Esophagus squamous epithelium (tissue), 5 donors: Measurements from ENCODE around the gene SPAST. TPM values are rescaled to one million over a fixed set of nuclear protein-coding genes. Genes with fewer than 3 reads are reported as not detected.
"Not testable (repeated sequence)": the region's sequence is repeated elsewhere in the genome, so short reads cannot be mapped to it uniquely, and the experiment has no call there.

Experiments used
- DNase-seq: peaks from one replicate; lab custom pipeline; 2025; lab: John Stamatoyannopoulos, UW
- H3K27ac ChIP-seq, 4 donors: fragments of 200-600 bp; sonication (generic); one replicate each; pipeline ENCODE4 v1.5.1; 2016 to 2019; ENCODE audit warnings: mild to moderate bottlenecking in 1 of 4
- H3K27me3 ChIP-seq, 4 donors: fragments of 200-600 bp; sonication (generic); 1 replicate in 3 of 4; 2 replicates in 1 of 4; pipeline versions ENCODE4 v1.5.1 to v1.6.0; 2017 to 2021; ENCODE audit warnings: antibody characterized with exemption in 1 of 4
- H3K36me3 ChIP-seq, 3 donors: fragments of 200-600 bp; sonication (generic); one replicate each; pipeline ENCODE4 v1.5.1; 2016 to 2019
- H3K4me1 ChIP-seq, 3 donors: fragments of 200-600 bp; sonication (generic); one replicate each; pipeline ENCODE4 v1.5.1; 2017 to 2019
- H3K4me3 ChIP-seq, 4 donors: fragments of 200-600 bp; sonication (generic); 1 replicate in 3 of 4; 2 replicates in 1 of 4; pipeline ENCODE4 v1.5.1; 2016 to 2019; ENCODE audit warnings: mild to moderate bottlenecking in 2 of 4, moderate library complexity in 1 of 4
- H3K9me3 ChIP-seq, 3 donors: fragments of 200-600 bp; sonication (generic); one replicate each; pipeline ENCODE4 v1.5.1; 2016 to 2019
- CTCF ChIP-seq, 6 experiments: fragments of 450-650 bp in 4 of 6; fragments of 200-600 bp in 2 of 6; sonication (generic) in 2 of 6; IDR thresholded peaks; one replicate each; pipeline ENCODE4 v1.5.1; 2016 to 2019; ENCODE audit warnings: antibody characterized with exemption in 6 of 6, mild to moderate bottlenecking in 4 of 6, moderate library complexity in 4 of 6
- POLR2A ChIP-seq, 4 donors: fragments of 450-650 bp; IDR thresholded peaks; one replicate each; pipeline ENCODE4 v1.6.1; 2017; ENCODE audit warnings: antibody characterized with exemption in 4 of 4, mild to moderate bottlenecking in 4 of 4, moderate library complexity in 3 of 4
- WGBS, 2 donors: methylation state at CpG; one replicate each; pipeline ENCODE4 v1.1.5; 2018; 5-methylcytosine and 5-hydroxymethylcytosine counted together
- intact Hi-C: fragments of 100-400 bp; cut with DNase I; formaldehyde crosslinking; loops from one replicate; pipeline ENCODE4 v1.15.0; 2022
- total RNA-seq, 4 donors: library from RNA; depleted of rRNA; stranded (reverse); fragments of >200 nt; gene quantifications; one replicate each; pipeline ENCODE4 v1.1.0, GENCODE V29; 2016
- donor health status: DM: yes; HTN: yes; CAD: no.

The SPAST gene
- total RNA-seq, 4 donors from 2014 or later = 13.1 to 19.4 (median 14.4) TPM

GRCh38 chr2:32161296-32161695 lies 97.9 kb downstream of the SPAST start:
- no peaks in the 10 kb centered on the region for H3K27me3 ChIP-seq
- no peak for DNase-seq
- peaks cover 0 to 3% (median 0%) of the 10 kb centered on the region in 3 donors for H3K36me3 ChIP-seq
- 51 to 67% methylated on average over 2 of the region's 2 CpGs for WGBS, 2 donors
- no peaks in the 10 kb centered on the region for H3K9me3 ChIP-seq
- intact Hi-C loops = no loop called here
- H3K4me3 ChIP-seq = no peak overlapping the region
- H3K4me1 ChIP-seq = peaks cover 0 to 15% (median 1%) of the 10 kb centered on the region in 3 donors
- H3K27ac ChIP-seq = no peak overlapping the region
- TF ChIP-seq POLR2A (IDR thresholded peaks at IDR 0.05) (no peak), CTCF (IDR thresholded peaks at IDR 0.05) (no peak)

GRCh38 chr2:32164254-32164653 lies 100.9 kb downstream of the SPAST start:
- H3K36me3 ChIP-seq, H3K27me3 ChIP-seq, H3K4me3 ChIP-seq, H3K27ac ChIP-seq, DNase-seq, H3K9me3 ChIP-seq, intact Hi-C loops: not testable (repeated sequence)
- WGBS, 2 donors = 80 to 86% methylated on average over 10 of the region's 10 CpGs
- H3K4me1 ChIP-seq = peaks cover 0 to 36% (median 7%) of the 10 kb centered on the region in 3 donors

- H3K27me3 ChIP-seq, DNase-seq, H3K36me3 ChIP-seq, H3K9me3 ChIP-seq, intact Hi-C loops: not testable (repeated sequence)
- Histone ChIP-seq H3K4me1 (peaks cover 0 to 36% (median 7%) of the 10 kb centered on the region in 3 donors), H3K27ac (peak overlapping the region; percentile 83 to 95 (median 93)), H3K4me3 (peak overlapping the region; percentile 60 to 85 (median 78))
- WGBS, 2 donors = 7 to 19% methylated on average over 13 of the region's 13 CpGs
Measured at GRCh38 chr2:32165027-32165347, 101.6 kb downstream of the SPAST start.

- DNase-seq = no peak
Measured at GRCh38 chr2:32166115-32166574, 102.8 kb downstream of the SPAST start.

GRCh38 chr2:32168513-32168912 lies 105.2 kb downstream of the SPAST start:
- H3K4me1 ChIP-seq = peaks cover 0 to 36% (median 7%) of the 10 kb centered on the region in 3 donors

More at GRCh38 chr2:32166115-32166574, 102.8 kb downstream of the SPAST start:
- intact Hi-C loops = no loop called here
- peaks cover 0 to 36% (median 7%) of the 10 kb centered on the region in 3 donors for H3K4me1 ChIP-seq
- no peaks in the 10 kb centered on the region for H3K9me3 ChIP-seq
- peak overlapping the region; percentile 60 to 85 (median 78) for H3K4me3 ChIP-seq
- H3K27me3 ChIP-seq = no peaks in the 10 kb centered on the region
- H3K36me3 ChIP-seq = no peaks in the 10 kb centered on the region
- TF ChIP-seq CTCF (IDR thresholded peaks at IDR 0.05) (no peak), POLR2A (IDR thresholded peaks at IDR 0.05) (no peak)
- H3K27ac ChIP-seq = peak overlapping the region; percentile 83 to 95 (median 93)
- WGBS, 2 donors = 1 to 2% methylated on average over 10 of the region's 11 CpGs

GRCh38 chr2:32172870-32173269 lies 109.5 kb downstream of the SPAST start:
- H3K4me3 ChIP-seq = no peak overlapping the region
- WGBS, 2 donors = 77 to 93% methylated on average over 2 of the region's 2 CpGs
- intact Hi-C loops = no loop called here
- H3K27ac ChIP-seq = no peak overlapping the region
- no peaks in the 10 kb centered on the region for H3K9me3 ChIP-seq
- H3K27me3 ChIP-seq = no peaks in the 10 kb centered on the region
- H3K4me1 ChIP-seq = peaks cover 0 to 9% (median 0%) of the 10 kb centered on the region in 3 donors
- DNase-seq = no peak
- no peak for TF ChIP-seq CTCF (IDR thresholded peaks at IDR 0.05)
- no peak for TF ChIP-seq POLR2A (IDR thresholded peaks at IDR 0.05)
- peaks cover 0 to 65% (median 0%) of the 10 kb centered on the region in 3 donors for H3K36me3 ChIP-seq

More at GRCh38 chr2:32168513-32168912, 105.2 kb downstream of the SPAST start:
- H3K27ac ChIP-seq = no peak overlapping the region
- no peak overlapping the region for H3K4me3 ChIP-seq
- H3K9me3 ChIP-seq = no peaks in the 10 kb centered on the region
- H3K36me3 ChIP-seq = peaks cover 0 to 22% (median 0%) of the 10 kb centered on the region in 3 donors
- intact Hi-C loops = no loop called here
- TF ChIP-seq CTCF (IDR thresholded peaks at IDR 0.05) (no peak), POLR2A (IDR thresholded peaks at IDR 0.05) (no peak)
- no peaks in the 10 kb centered on the region for H3K27me3 ChIP-seq
- no peak for DNase-seq
- WGBS, 2 donors = 43 to 88% methylated on average over 1 to 2 of the region's 2 CpGs
